ENCODE results near the gene CRYBB1.

- TF ChIP-seq CTCF (IDR thresholded peaks at IDR 0.05) (no peak), POLR2AphosphoS5 (IDR thresholded peaks at IDR 0.05; ENCODE audit: insufficient read depth in 1 of 2, low read depth in 1 of 2) (no peak)
Observed at GRCh38 chr22:26643418-26644100, 25.7 kb upstream of the CRYBB1 start.
